Peyer's patch (tissue), 4 donors: ENCODE results near the gene IL11RA. TPM values are rescaled to one million over a fixed set of nuclear protein-coding genes. Genes with fewer than 3 reads are reported as not detected.

Experiments
- DNase-seq, 3 donors: peaks; one replicate each; pipeline ENCODE4 v3.0.0-alpha.2; 2017 to 2019
- H3K27ac ChIP-seq, 4 donors: fragments of 200-600 bp; sonication (generic); one replicate each; pipeline ENCODE4 v1.5.1; 2016 to 2019
- H3K27me3 ChIP-seq, 2 donors: fragments of 200-600 bp; sonication (generic); one replicate each; pipeline ENCODE4 v1.5.1; 2019
- H3K36me3 ChIP-seq, 3 donors: fragments of 200-600 bp; sonication (generic); one replicate each; pipeline ENCODE4 v1.5.1; 2016 to 2019
- H3K4me1 ChIP-seq, 4 donors: fragments of 200-600 bp; sonication (generic); one replicate each; pipeline ENCODE4 v1.5.1; 2016 to 2019
- H3K4me3 ChIP-seq, 4 donors: fragments of 200-600 bp; sonication (generic); 1 replicate in 3 of 4; 2 replicates in 1 of 4; pipeline ENCODE4 v1.5.1; 2016 to 2019; ENCODE audit warnings: mild to moderate bottlenecking in 1 of 4
- H3K9me3 ChIP-seq, 4 donors: fragments of 200-600 bp; sonication (generic); one replicate each; pipeline ENCODE4 v1.5.1; 2016 to 2019; ENCODE audit warnings: mild to moderate bottlenecking in 1 of 4
- POLR2A ChIP-seq, 2 donors: fragments of 450-650 bp; IDR thresholded peaks; one replicate each; pipeline ENCODE4 v1.5.1; 2017; ENCODE audit warnings: antibody characterized with exemption in 2 of 2, mild to moderate bottlenecking in 2 of 2, moderate library complexity in 2 of 2
- total RNA-seq, 4 donors: library from RNA; depleted of rRNA; stranded (reverse); fragments of >200 nt; gene quantifications; one replicate each; pipeline ENCODE4 v1.1.0, GENCODE V29; 2016
- TF ChIP-seq, protein P1 (sequence below), 6 experiments: fragments of 450-650 bp in 4 of 6; fragments of 200-600 bp in 2 of 6; sonication (generic) in 1 of 6; IDR thresholded peaks; one replicate each; pipeline ENCODE4 v1.5.1; 2017 to 2019; ENCODE audit warnings: antibody characterized with exemption in 6 of 6, mild to moderate bottlenecking in 3 of 6, moderate library complexity in 1 of 6

The IL11RA gene
- total RNA-seq, 4 donors from 2014 or later, result 37.8 to 98.3 (median 58.0) TPM

- Histone ChIP-seq H3K36me3 (peaks cover 0 to 11% (median 0%) of the 10 kb centered on the region in 3 donors), H3K27me3 (no peaks in the 10 kb centered on the region), H3K9me3 (no peaks in the 10 kb centered on the region), H3K27ac (peak overlapping the region in 2 of 4 donors; percentile 84 to 91), H3K4me3 (no peak overlapping the region), H3K4me1 (peaks cover 0 to 40% (median 6%) of the 10 kb centered on the region in 4 donors)
- no peak for TF ChIP-seq POLR2A (IDR thresholded peaks at IDR 0.05)
- no peak for DNase-seq
Measured at GRCh38 chr9:34654323-34655051, 2.5 kb downstream of the IL11RA start.

DNA sequence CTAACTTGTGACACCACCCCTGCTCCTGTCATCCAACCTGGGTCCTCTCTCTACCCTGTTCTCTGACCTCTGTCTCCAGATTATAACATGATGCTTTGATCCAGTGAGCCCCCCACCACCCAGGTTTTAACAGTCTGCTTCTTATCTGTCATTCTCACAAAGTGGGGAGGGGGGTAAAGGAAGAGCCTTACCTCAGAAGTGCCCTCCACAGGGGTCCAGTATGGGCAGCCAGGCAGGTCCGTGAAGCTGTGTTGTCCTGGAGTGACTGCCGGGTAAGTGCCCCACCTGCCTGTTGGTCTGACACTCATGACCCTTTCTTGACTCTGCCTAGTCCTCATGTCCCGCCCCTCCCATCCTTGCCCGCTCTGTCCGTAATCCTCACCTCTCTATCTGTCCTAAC is 3.4 kb downstream of the IL11RA start:
- no peaks in the 10 kb centered on the region for H3K27me3 ChIP-seq
- no peaks in the 10 kb centered on the region for H3K9me3 ChIP-seq
- H3K4me1 ChIP-seq, result peaks cover 0 to 40% (median 6%) of the 10 kb centered on the region in 4 donors
- no peak for TF ChIP-seq POLR2A (IDR thresholded peaks at IDR 0.05)
- TF ChIP-seq, protein P1, sequence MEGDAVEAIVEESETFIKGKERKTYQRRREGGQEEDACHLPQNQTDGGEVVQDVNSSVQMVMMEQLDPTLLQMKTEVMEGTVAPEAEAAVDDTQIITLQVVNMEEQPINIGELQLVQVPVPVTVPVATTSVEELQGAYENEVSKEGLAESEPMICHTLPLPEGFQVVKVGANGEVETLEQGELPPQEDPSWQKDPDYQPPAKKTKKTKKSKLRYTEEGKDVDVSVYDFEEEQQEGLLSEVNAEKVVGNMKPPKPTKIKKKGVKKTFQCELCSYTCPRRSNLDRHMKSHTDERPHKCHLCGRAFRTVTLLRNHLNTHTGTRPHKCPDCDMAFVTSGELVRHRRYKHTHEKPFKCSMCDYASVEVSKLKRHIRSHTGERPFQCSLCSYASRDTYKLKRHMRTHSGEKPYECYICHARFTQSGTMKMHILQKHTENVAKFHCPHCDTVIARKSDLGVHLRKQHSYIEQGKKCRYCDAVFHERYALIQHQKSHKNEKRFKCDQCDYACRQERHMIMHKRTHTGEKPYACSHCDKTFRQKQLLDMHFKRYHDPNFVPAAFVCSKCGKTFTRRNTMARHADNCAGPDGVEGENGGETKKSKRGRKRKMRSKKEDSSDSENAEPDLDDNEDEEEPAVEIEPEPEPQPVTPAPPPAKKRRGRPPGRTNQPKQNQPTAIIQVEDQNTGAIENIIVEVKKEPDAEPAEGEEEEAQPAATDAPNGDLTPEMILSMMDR (IDR thresholded peaks at IDR 0.05), result no peak
- DNase-seq, result no peak
- no peak overlapping the region for H3K4me3 ChIP-seq
- H3K27ac ChIP-seq, result no peak overlapping the region
- H3K36me3 ChIP-seq, result peaks cover 0 to 5% (median 0%) of the 10 kb centered on the region in 3 donors

GRCh38 chr9:34656992-34657391 is 5.0 kb downstream of the IL11RA start:
- Histone ChIP-seq H3K27me3 (no peaks in the 10 kb centered on the region), H3K4me1 (peaks cover 0 to 32% (median 6%) of the 10 kb centered on the region in 4 donors), H3K9me3 (no peaks in the 10 kb centered on the region), H3K4me3 (no peak overlapping the region), H3K36me3 (no peaks in the 10 kb centered on the region), H3K27ac (no peak overlapping the region)
- no peak for DNase-seq
- TF ChIP-seq, protein P1 (IDR thresholded peaks at IDR 0.05), result no peak
- TF ChIP-seq POLR2A (IDR thresholded peaks at IDR 0.05), result no peak

GRCh38 chr9:34658461-34658860 is 6.5 kb downstream of the IL11RA start:
- H3K9me3 ChIP-seq, result no peaks in the 10 kb centered on the region
- no peaks in the 10 kb centered on the region for H3K36me3 ChIP-seq
- no peak overlapping the region for H3K4me3 ChIP-seq
- no peak for TF ChIP-seq POLR2A (IDR thresholded peaks at IDR 0.05)
- TF ChIP-seq, protein P1 (IDR thresholded peaks at IDR 0.05), result no peak
- H3K4me1 ChIP-seq, result peaks cover 0 to 18% (median 0%) of the 10 kb centered on the region in 4 donors
- H3K27me3 ChIP-seq, result no peaks in the 10 kb centered on the region
- H3K27ac ChIP-seq, result no peak overlapping the region
- DNase-seq, result no peak

- Histone ChIP-seq H3K27me3 (no peaks in the 10 kb centered on the region), H3K9me3 (no peaks in the 10 kb centered on the region), H3K4me3 (no peak overlapping the region), H3K36me3 (no peaks in the 10 kb centered on the region), H3K4me1 (peaks cover 0 to 11% (median 4%) of the 10 kb centered on the region in 4 donors), H3K27ac (peak overlapping the region in 1 of 4 donors; percentile 10)
- no peak for DNase-seq
- TF ChIP-seq, protein P1 (IDR thresholded peaks at IDR 0.05), result no peak
- TF ChIP-seq POLR2A (IDR thresholded peaks at IDR 0.05), result no peak
Measured at GRCh38 chr9:34659592-34660253, 7.7 kb downstream of the IL11RA start.
